GM21619 (cell line): ENCODE results near the gene SNCAIP.

ENCODE experiments used
- ATAC-seq: cut with Tn5 transposase; IDR thresholded peaks from one replicate; pipeline ENCODE4 v1.9.1; 2021; ENCODE audit not compliant: unreplicated experiment

The SNCAIP gene

GRCh38 chr5:122492675-122493074 is 180.6 kb downstream of the SNCAIP start:
- no peak for ATAC-seq

DNA sequence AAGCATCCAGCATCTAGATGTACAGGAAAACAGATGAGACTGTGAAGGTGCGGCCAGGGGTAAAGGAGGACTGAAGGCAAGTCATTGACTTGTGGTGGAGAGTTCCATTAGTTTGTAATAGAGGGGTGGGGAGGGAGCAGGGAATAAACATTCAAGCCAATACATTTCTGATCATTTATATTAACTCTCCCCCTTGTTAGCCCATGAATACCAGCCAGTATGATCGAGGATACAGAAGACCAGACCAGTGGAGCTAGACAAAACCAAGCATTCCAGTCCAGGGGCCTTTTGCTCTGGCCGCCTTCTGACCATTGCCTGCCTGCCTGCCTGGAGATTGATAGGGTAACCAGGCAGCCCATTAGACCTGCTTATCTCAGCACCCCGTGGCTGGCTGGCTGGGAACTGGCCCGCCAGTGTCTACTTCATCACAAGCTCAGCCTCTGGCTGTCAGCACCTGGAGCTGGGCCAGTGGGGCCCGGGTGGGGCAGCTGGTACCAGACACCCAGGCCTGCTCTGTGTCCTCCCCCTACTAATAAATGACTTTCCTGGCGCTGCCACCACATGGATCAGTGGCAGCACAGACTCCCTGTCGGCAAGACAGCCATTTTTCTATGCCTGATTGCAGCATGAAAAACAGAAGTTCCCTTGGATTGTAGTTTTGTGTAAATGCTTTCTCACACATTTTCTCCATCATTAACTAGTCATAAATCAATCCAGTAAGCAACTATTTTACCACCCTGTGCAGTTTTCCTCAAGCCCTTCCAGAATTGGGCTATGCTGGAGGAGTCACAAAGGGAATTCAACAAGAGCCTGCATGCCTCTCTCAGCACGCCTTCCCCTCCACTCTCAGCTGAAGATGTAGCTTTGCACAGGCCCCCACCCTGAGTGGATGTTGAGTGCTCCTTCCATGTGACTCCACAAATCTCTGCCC is 181.3 kb downstream of the SNCAIP start:
- ATAC-seq: no peak

DNA sequence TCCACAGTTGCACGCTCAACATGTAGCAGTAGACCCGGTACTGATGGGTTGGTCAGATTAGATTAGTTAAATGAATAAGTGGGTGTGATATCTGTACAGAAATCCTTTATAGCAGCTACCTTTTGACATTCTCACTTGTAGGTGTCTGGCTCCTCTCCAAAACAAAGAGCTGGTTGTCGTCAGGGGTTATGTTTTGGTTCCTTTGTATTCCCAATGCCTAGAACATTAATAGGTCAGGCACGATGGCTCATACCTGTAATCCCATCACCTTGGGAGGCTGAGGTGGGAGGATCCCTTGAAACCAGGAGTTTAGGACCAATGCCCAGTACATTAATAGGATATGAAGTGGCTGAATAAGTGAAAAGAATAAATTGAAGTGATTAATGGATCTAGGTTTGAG is 182.1 kb downstream of the SNCAIP start:
- ATAC-seq: no peak

GRCh38 chr5:122498163-122498562 is 186.1 kb downstream of the SNCAIP start:
- no peak for ATAC-seq

GRCh38 chr5:122499585-122499984 is 187.5 kb downstream of the SNCAIP start:
- no peak for ATAC-seq

GRCh38 chr5:122500245-122501088 is 188.4 kb downstream of the SNCAIP start:
- ATAC-seq: no peak

DNA sequence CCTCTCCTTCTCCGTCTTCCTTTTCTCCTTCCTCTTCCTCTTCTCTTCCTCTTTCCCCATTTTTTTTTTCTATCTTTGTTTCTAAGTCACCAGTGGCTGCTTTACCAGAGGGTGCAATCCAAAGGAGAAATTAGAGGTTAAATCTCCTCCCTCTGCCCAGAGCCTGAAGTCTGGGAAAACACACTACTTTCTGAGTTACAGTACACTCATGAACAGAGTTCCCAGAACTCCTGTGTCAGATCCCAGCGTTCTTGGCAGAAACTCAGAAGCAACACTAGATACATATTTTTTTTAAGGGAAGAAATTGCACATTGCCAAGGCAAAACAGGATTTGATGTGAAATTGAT is 189.0 kb downstream of the SNCAIP start:
- ATAC-seq: no peak

GRCh38 chr5:122507045-122507444 is 195.0 kb downstream of the SNCAIP start:
- no peak for ATAC-seq

GRCh38 chr5:122507581-122507980 is 195.5 kb downstream of the SNCAIP start:
- ATAC-seq: no peak

GRCh38 chr5:122508623-122509022 is 196.6 kb downstream of the SNCAIP start:
- ATAC-seq: no peak
